Hepatocyte (in vitro differentiated cells): ENCODE results near the gene PPA2. TPM values are rescaled to one million over a fixed set of nuclear protein-coding genes. Genes with fewer than 3 reads are reported as not detected.

Source experiments
- DNase-seq: peaks from one replicate; pipeline ENCODE4 v3.0.0-alpha.2; 2016; ENCODE audit warnings: low spot score
- H2AFZ ChIP-seq: fragments of 200-600 bp; sonication (generic); 2 replicates; pipeline ENCODE4 v1.6.0; 2016; ENCODE audit warnings: antibody characterized with exemption, mild to moderate bottlenecking
- H3K27ac ChIP-seq: fragments of 200-600 bp; sonication (generic); 2 replicates; pipeline ENCODE4 v1.5.1; 2016; ENCODE audit warnings: mild to moderate bottlenecking
- H3K27me3 ChIP-seq: fragments of 200-600 bp; sonication (generic); 2 replicates; pipeline ENCODE4 v1.6.1; 2016
- H3K36me3 ChIP-seq: fragments of 200-600 bp; sonication (generic); replicated peaks from 2 replicates; pipeline ENCODE4 v1.5.1; 2016; ENCODE audit warnings: low read depth; ENCODE audit not compliant: insufficient read depth
- H3K4me1 ChIP-seq: fragments of 200-600 bp; sonication (generic); 2 replicates; pipeline ENCODE4 v1.5.1; 2016; ENCODE audit warnings: mild to moderate bottlenecking, moderate library complexity; ENCODE audit not compliant: insufficient read depth
- H3K4me2 ChIP-seq: fragments of 200-600 bp; sonication (generic); 2 replicates; pipeline ENCODE4 v1.6.0; 2016
- H3K4me3 ChIP-seq: fragments of 200-600 bp; sonication (generic); 2 replicates; pipeline ENCODE4 v1.5.1; 2016; ENCODE audit warnings: mild to moderate bottlenecking
- H3K79me2 ChIP-seq: fragments of 200-600 bp; sonication (generic); 2 replicates; pipeline ENCODE4 v1.6.0; 2017; ENCODE audit warnings: mild to moderate bottlenecking
- H3K9me2 ChIP-seq: fragments of 200-600 bp; sonication (generic); replicated peaks from 2 replicates; pipeline ENCODE4 v1.6.0; 2017; ENCODE audit warnings: mild to moderate bottlenecking; ENCODE audit not compliant: insufficient read depth
- H3K9me3 ChIP-seq: fragments of 200-600 bp; sonication (generic); 2 replicates; pipeline ENCODE4 v1.5.1; 2016; ENCODE audit warnings: low read depth, mild to moderate bottlenecking
- H4K20me1 ChIP-seq: fragments of 200-600 bp; sonication (generic); 2 replicates; pipeline ENCODE4 v1.6.0; 2016; ENCODE audit warnings: mild to moderate bottlenecking; ENCODE audit not compliant: insufficient read depth, poor library complexity, severe bottlenecking
- EZH2 ChIP-seq: fragments of 200-600 bp; sonication (generic); IDR thresholded peaks from 2 replicates; pipeline ENCODE4 v1.6.1; 2016; ENCODE audit warnings: antibody characterized with exemption, mild to moderate bottlenecking, borderline replicate concordance
- EZH2phosphoT487 ChIP-seq: fragments of 200-600 bp; sonication (generic); IDR thresholded peaks from one replicate; pipeline ENCODE4 v1.6.1; 2018; ENCODE audit warnings: antibody characterized with exemption, mild to moderate bottlenecking, low read depth, moderate library complexity; ENCODE audit not compliant: unreplicated experiment, severe bottlenecking
- WGBS: methylation state at CpG from one replicate; pipeline ENCODE4 v1.1.6; 2016; ENCODE audit warnings: low lambda C conversion rate; ENCODE audit errors: missing lambda C conversion rate; 5-methylcytosine and 5-hydroxymethylcytosine counted together
- polyA plus RNA-seq: library from polyadenylated mRNA; unstranded; fragments of >200 nt; fragmentation: Nextera tagmentation; extraction: Ambion mirVana; gene quantifications from 2 replicates; pipeline ENCODE4 v1.2.1, GENCODE V29; 2016
- total RNA-seq: library from RNA; depleted of rRNA; stranded (reverse); fragments of >200 nt; gene quantifications from 2 replicates; pipeline ENCODE4 v1.2.3, GENCODE V29; 2014
- TF ChIP-seq, protein P1 (sequence below): fragments of 200-600 bp; sonication (generic); IDR thresholded peaks from 2 replicates; pipeline ENCODE4 v1.5.1; 2016; ENCODE audit warnings: antibody characterized with exemption, mild to moderate bottlenecking; ENCODE audit not compliant: poor library complexity

Gene PPA2
- total and polyA plus RNA-seq, 2 experiments from 2014 or later: 102 to 122 TPM

DNA sequence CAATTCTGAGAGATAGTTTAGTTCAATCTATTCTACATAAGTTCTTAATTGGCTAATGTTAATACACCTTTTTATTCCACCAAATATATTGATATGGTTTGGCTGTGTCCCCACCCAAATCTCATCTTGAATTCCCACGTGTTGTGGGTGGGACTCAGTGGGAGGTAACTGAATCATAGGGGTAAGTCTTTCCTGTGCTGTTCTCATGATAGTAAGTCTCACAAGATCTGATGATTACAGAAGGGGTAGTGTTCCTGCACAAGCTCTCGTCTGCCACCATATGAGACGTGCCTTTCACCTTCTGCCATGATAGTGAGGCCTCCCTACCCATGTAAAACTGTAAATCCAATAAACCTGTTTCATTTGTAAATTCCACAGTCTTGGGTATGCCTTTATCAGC lies 11.3 kb downstream of the PPA2 start:
- Histone ChIP-seq H3K36me3 (no peaks in the 10 kb centered on the region), H3K9me2 (no peaks in the 10 kb centered on the region), H3K4me1 (no peaks in the 10 kb centered on the region), H3K27ac (no peak overlapping the region), H3K4me2 (no peak overlapping the region), H3K9me3 (no peaks in the 10 kb centered on the region), H4K20me1 (no peaks in the 10 kb centered on the region), H3K79me2 (peaks cover 58% of the 10 kb centered on the region), H3K4me3 (no peak overlapping the region), H3K27me3 (no peaks in the 10 kb centered on the region), H2AFZ (no peak overlapping the region)
- no peak for DNase-seq
- TF ChIP-seq, protein P1, sequence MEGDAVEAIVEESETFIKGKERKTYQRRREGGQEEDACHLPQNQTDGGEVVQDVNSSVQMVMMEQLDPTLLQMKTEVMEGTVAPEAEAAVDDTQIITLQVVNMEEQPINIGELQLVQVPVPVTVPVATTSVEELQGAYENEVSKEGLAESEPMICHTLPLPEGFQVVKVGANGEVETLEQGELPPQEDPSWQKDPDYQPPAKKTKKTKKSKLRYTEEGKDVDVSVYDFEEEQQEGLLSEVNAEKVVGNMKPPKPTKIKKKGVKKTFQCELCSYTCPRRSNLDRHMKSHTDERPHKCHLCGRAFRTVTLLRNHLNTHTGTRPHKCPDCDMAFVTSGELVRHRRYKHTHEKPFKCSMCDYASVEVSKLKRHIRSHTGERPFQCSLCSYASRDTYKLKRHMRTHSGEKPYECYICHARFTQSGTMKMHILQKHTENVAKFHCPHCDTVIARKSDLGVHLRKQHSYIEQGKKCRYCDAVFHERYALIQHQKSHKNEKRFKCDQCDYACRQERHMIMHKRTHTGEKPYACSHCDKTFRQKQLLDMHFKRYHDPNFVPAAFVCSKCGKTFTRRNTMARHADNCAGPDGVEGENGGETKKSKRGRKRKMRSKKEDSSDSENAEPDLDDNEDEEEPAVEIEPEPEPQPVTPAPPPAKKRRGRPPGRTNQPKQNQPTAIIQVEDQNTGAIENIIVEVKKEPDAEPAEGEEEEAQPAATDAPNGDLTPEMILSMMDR: no peak
- TF ChIP-seq EZH2phosphoT487: no peak
- no peak for TF ChIP-seq EZH2
- WGBS: 95% methylated on average over 3 of the region's 3 CpGs

DNA sequence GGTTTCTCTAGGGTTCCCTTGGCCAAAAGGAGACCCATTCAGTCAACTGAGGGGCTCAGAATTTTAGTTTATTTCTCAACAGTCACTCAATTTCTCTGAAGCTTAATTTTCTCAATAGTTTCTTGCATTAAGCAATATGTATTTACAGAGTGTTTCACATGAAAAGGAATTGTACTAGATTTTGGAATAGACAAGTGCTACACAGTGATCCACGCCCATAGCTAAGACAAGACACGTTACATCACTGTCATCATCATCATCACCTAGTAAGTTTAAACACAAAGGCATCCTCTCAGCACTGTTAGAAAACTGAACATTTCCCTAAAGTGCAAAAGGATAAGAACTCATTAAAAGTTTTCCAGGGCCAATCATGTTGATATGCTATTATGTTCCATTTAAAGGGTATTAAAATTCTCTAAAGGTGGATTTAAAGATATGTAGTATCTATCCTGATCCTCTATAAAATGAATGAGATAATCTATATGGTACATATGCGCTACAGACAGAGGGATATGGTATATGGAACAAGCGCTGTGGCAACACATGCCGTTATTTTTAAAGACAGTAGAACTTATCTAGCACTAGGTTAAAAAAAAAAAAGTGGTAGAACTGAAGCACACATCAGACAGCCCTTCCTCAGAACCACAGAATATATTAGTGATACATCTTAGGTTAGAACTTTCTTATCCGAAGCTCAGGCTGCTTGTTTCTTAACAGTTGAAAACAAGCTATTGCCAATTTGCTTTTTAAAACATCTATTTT lies 12.1 kb downstream of the PPA2 start:
- H3K79me2 ChIP-seq: peaks cover 58% of the 10 kb centered on the region
- WGBS: 97% methylated on average over 6 of the region's 6 CpGs
- no peaks in the 10 kb centered on the region for H3K9me2 ChIP-seq
- H3K9me3 ChIP-seq: no peaks in the 10 kb centered on the region
- H3K4me3 ChIP-seq: no peak overlapping the region
- no peak for DNase-seq
- H3K27me3 ChIP-seq: no peaks in the 10 kb centered on the region
- no peaks in the 10 kb centered on the region for H4K20me1 ChIP-seq
- H3K36me3 ChIP-seq: no peaks in the 10 kb centered on the region
- H3K4me2 ChIP-seq: no peak overlapping the region
- H3K27ac ChIP-seq: no peak overlapping the region
- TF ChIP-seq EZH2: no peak
- TF ChIP-seq, protein P1: no peak
- H3K4me1 ChIP-seq: no peaks in the 10 kb centered on the region
- H2AFZ ChIP-seq: no peak overlapping the region

DNA sequence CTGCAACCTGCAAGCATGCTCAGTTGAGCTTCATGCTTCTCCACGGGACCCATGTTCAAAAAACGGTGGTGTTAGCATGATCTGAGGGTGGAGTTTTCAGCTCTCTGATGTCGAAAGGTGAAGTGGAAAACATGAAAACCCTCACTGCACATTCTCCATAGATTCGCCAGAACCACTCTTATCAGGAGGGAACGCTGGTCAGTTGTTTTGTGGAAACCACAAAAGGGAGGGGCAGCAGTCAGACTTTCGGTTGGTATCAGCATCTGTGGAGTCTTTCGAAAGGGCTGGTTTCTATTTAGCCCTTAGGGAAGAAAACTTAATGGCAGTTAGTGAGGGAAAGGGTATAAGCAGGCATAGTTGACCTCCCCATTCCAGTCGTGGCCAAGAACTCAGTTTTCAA lies 12.6 kb downstream of the PPA2 start:
- H3K9me2 ChIP-seq: no peaks in the 10 kb centered on the region
- DNase-seq: no peak
- H3K36me3 ChIP-seq: no peaks in the 10 kb centered on the region
- H3K4me1 ChIP-seq: no peaks in the 10 kb centered on the region
- TF ChIP-seq, protein P1: no peak
- TF ChIP-seq EZH2phosphoT487: no peak
- TF ChIP-seq EZH2: no peak
- no peak overlapping the region for H3K4me2 ChIP-seq
- H3K79me2 ChIP-seq: peaks cover 56% of the 10 kb centered on the region
- no peak overlapping the region for H2AFZ ChIP-seq
- WGBS: 64% methylated on average over 8 of the region's 8 CpGs
- no peak overlapping the region for H3K4me3 ChIP-seq
- H3K27ac ChIP-seq: no peak overlapping the region
- H4K20me1 ChIP-seq: no peaks in the 10 kb centered on the region
- no peaks in the 10 kb centered on the region for H3K9me3 ChIP-seq
- H3K27me3 ChIP-seq: no peaks in the 10 kb centered on the region
